Activated naive CD4-positive, alpha-beta T cell treated with anti-CD3 and anti-CD28 coated beads, Interleukin-2, amount 10 ng/mL, durations not matched to agents 7 days and 5 days (primary cell): ENCODE measurements around the gene NSUN4.

ENCODE experiments used
- CTCF ChIA-PET: fragments of 350-600 bp; sonication (Branson Sonifier 250); formaldehyde crosslinking; loops from one replicate; lab custom pipeline; 2021; ENCODE audit warnings: antibody characterized with exemption; lab: Charles Lee
- DNase-seq: peaks from one replicate; pipeline ENCODE4 v3.0.0-alpha.2; 2020
- H3K27ac Mint-ChIP-seq: one replicate; pipeline ENCODE4 v1.8.0; 2021; ENCODE audit warnings: mild to moderate bottlenecking, moderate library complexity, mixed read lengths
- H3K27me3 Mint-ChIP-seq: one replicate; pipeline ENCODE4 v1.8.0; 2021; ENCODE audit warnings: mild to moderate bottlenecking, mixed read lengths
- H3K36me3 Mint-ChIP-seq: one replicate; pipeline ENCODE4 v1.8.0; 2021; ENCODE audit warnings: mixed read lengths
- H3K4me1 Mint-ChIP-seq: one replicate; pipeline ENCODE4 v1.8.0; 2021; ENCODE audit warnings: mixed read lengths
- H3K4me3 Mint-ChIP-seq: one replicate; pipeline ENCODE4 v1.8.0; 2021; ENCODE audit warnings: mild to moderate bottlenecking, moderate library complexity, mixed read lengths
- H3K9me3 Mint-ChIP-seq: one replicate; pipeline ENCODE4 v1.8.0; 2021; ENCODE audit warnings: mixed read lengths

The NSUN4 gene

GRCh38 chr1:46400421-46400820 is 59.8 kb downstream of the NSUN4 start:
- no peaks in the 10 kb centered on the region for H3K9me3 Mint-ChIP-seq
- H3K36me3 Mint-ChIP-seq: no peaks in the 10 kb centered on the region
- CTCF ChIA-PET: interaction anchor here (0.6 to 1.6 kb wide), 3 partner anchors 10 to 281 kb away, joined by 3 to 4 read pairs (median 3); no protein-coding TSS in a partner anchor
- no peak for DNase-seq
- H3K27me3 Mint-ChIP-seq: peaks cover 17% of the 10 kb centered on the region
- no peaks in the 10 kb centered on the region for H3K4me1 Mint-ChIP-seq
- no peak overlapping the region for H3K4me3 Mint-ChIP-seq
- no peak overlapping the region for H3K27ac Mint-ChIP-seq

DNA sequence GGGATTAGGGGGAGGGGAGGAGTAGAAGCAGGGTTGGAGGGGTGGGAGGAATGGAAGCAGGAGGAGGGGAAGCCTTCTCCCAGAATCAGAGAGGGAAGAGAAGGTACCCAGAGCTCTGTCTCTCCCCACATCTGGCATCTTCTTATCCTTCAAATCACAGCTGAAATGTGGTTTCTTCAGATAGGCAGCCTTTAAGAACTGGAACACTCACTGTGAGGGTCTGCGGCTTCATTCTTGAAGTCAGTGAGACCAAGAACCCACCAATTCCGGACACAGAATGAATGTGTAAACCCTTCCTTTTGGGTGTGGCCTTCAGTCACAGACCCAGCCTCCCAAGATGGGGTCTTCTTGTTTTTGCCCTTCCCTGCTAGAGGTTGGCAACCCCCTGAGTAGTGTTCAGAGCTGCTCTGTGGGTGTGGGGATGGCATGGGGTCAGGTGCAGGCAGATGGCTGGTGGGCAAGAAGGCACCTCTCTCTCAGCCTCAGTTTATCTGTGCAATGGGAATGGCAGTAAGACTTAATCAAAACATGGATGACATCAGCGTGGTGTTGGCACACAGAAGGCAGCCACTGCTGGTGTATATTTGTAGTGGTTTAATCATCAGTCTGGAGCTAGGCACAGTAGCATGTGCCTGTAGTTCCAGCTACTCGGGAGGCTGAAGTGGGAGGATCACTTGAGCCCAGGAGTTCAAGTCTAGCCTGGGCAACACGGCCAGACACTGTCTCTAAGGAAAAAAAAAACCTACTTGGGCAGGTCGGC is 60.7 kb downstream of the NSUN4 start:
- CTCF ChIA-PET: no interaction called here
- peaks cover 12% of the 10 kb centered on the region for H3K27me3 Mint-ChIP-seq
- no peaks in the 10 kb centered on the region for H3K36me3 Mint-ChIP-seq
- no peak overlapping the region for H3K4me3 Mint-ChIP-seq
- H3K4me1 Mint-ChIP-seq: no peaks in the 10 kb centered on the region
- H3K9me3 Mint-ChIP-seq: no peaks in the 10 kb centered on the region
- no peak overlapping the region for H3K27ac Mint-ChIP-seq
- DNase-seq: no peak

DNA sequence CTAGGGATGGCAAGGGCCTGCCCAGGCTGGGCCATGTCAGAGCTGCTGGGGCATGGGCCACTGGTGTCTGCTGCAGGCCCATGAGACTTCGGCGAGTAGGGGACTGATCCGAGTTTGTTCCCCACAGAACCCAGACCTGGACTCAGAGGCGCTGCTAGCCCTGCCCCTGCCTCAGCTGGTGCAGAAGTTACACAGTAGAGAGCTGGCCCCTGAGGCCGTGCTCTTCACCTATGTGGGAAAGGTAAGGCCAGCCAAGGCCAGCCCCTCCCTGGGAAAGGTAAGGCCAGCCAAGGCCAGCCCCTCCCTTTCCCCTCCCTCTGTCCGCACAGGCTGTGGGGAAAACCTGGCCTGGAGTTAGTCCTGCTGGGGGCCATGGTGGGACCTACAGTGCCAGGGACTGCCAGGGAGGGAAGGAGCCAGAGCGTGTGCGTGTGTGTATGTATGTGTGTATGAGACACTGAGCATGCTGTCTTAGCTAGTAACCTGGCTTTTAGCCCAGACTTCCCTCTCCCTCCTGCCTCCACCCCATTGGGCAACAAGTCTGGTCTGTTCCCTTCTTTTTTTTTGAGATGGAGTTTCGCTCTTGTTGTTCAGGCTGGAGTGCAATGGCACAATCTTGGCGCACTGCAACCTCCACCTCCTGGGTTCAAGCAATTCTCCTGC is 61.5 kb downstream of the NSUN4 start:
- H3K27ac Mint-ChIP-seq: no peak overlapping the region
- CTCF ChIA-PET: interaction anchor here (0.6 to 1.0 kb wide), 3 partner anchors 16 to 120 kb away, joined by 4 to 5 read pairs (median 4); no protein-coding TSS in a partner anchor
- H3K4me1 Mint-ChIP-seq: no peaks in the 10 kb centered on the region
- peaks cover 7% of the 10 kb centered on the region for H3K27me3 Mint-ChIP-seq
- no peak overlapping the region for H3K4me3 Mint-ChIP-seq
- DNase-seq: no peak
- H3K9me3 Mint-ChIP-seq: no peaks in the 10 kb centered on the region
- no peaks in the 10 kb centered on the region for H3K36me3 Mint-ChIP-seq

DNA sequence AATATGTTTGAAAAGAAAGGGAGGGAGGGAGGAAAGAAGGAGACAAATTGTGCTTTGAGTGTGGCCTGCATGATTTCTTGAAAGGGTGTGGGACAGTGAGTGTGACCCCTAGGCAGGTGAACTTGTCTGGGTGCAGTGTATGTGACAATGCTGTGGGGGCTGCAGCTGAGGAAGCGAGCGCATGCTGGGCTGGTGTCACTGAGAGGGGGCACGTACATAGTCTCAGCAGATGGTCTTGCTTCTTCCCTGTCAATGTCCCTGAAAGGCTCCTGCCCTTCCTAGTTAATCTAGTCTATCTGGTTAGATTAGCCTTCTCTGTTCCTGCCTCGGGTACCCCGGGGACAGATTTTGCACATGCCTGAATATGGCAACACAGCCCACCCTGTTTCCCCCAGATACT is 63.3 kb downstream of the NSUN4 start:
- CTCF ChIA-PET: no interaction called here
- no peak overlapping the region for H3K27ac Mint-ChIP-seq
- no peaks in the 10 kb centered on the region for H3K36me3 Mint-ChIP-seq
- H3K4me3 Mint-ChIP-seq: no peak overlapping the region
- no peaks in the 10 kb centered on the region for H3K4me1 Mint-ChIP-seq
- peaks cover 4% of the 10 kb centered on the region for H3K27me3 Mint-ChIP-seq
- DNase-seq: no peak
- H3K9me3 Mint-ChIP-seq: no peaks in the 10 kb centered on the region

GRCh38 chr1:46404482-46405196 is 64.0 kb downstream of the NSUN4 start:
- DNase-seq: no peak
- Mint-ChIP-seq H3K4me1 (no peaks in the 10 kb centered on the region), H3K36me3 (no peaks in the 10 kb centered on the region), H3K4me3 (no peak overlapping the region), H3K27ac (no peak overlapping the region), H3K27me3 (no peaks in the 10 kb centered on the region), H3K9me3 (no peaks in the 10 kb centered on the region)
- CTCF ChIA-PET: interaction anchor here (0.8 to 1.7 kb wide), 3 partner anchors 35 to 773 kb away, joined by 3 to 7 read pairs (median 3); no protein-coding TSS in a partner anchor

DNA sequence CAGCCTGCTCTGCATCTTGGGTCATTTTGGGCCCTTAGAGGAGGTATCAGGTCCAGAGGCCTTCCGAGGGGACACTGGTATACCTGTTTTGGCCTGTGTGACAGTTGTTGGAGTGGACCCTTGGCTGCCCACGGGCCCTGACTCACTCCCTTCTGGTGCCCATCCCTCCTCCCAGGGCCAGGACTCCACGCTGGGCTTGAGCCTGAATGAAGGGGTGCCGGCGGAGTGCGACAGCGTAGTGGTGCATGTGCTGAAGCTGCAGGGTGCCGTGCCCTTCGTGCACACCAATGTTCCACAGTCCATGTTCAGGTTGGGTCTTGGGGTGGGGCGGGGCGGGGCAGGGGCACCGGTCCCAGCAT is 64.6 kb downstream of the NSUN4 start:
- no peaks in the 10 kb centered on the region for H3K4me1 Mint-ChIP-seq
- DNase-seq: no peak
- H3K9me3 Mint-ChIP-seq: no peaks in the 10 kb centered on the region
- H3K27me3 Mint-ChIP-seq: no peaks in the 10 kb centered on the region
- no peak overlapping the region for H3K4me3 Mint-ChIP-seq
- H3K36me3 Mint-ChIP-seq: no peaks in the 10 kb centered on the region
- H3K27ac Mint-ChIP-seq: no peak overlapping the region
- CTCF ChIA-PET: interaction anchor here (0.8 to 1.7 kb wide), 3 partner anchors 35 to 772 kb away, joined by 3 to 7 read pairs (median 3); no protein-coding TSS in a partner anchor

GRCh38 chr1:46405724-46406123 is 65.1 kb downstream of the NSUN4 start:
- Mint-ChIP-seq H3K4me3 (no peak overlapping the region), H3K9me3 (no peaks in the 10 kb centered on the region), H3K27me3 (no peaks in the 10 kb centered on the region), H3K27ac (no peak overlapping the region), H3K36me3 (no peaks in the 10 kb centered on the region), H3K4me1 (no peaks in the 10 kb centered on the region)
- CTCF ChIA-PET: interaction anchor here (0.8 to 1.7 kb wide), 3 partner anchors 34 to 772 kb away, joined by 3 to 7 read pairs (median 3); no protein-coding TSS in a partner anchor
- DNase-seq: no peak

GRCh38 chr1:46406881-46407608 is 66.4 kb downstream of the NSUN4 start:
- no peak overlapping the region for H3K4me3 Mint-ChIP-seq
- H3K36me3 Mint-ChIP-seq: no peaks in the 10 kb centered on the region
- CTCF ChIA-PET: interaction anchor here (0.7 to 1.7 kb wide), 6 partner anchors 11 to 318 kb away, joined by 3 to 7 read pairs (median 4); partner anchors contain the start of genes LRRC41 and UQCRH
- no peak for DNase-seq
- no peaks in the 10 kb centered on the region for H3K4me1 Mint-ChIP-seq
- H3K27me3 Mint-ChIP-seq: no peaks in the 10 kb centered on the region
- no peak overlapping the region for H3K27ac Mint-ChIP-seq
- no peaks in the 10 kb centered on the region for H3K9me3 Mint-ChIP-seq

- Mint-ChIP-seq H3K4me1 (no peaks in the 10 kb centered on the region), H3K36me3 (no peaks in the 10 kb centered on the region), H3K9me3 (no peaks in the 10 kb centered on the region), H3K27ac (no peak overlapping the region), H3K27me3 (no peaks in the 10 kb centered on the region), H3K4me3 (no peak overlapping the region)
- DNase-seq: no peak
- CTCF ChIA-PET: interaction anchor here (1.7 kb wide), 2 partner anchors 10 to 32 kb away, joined by 4 to 5 read pairs; no protein-coding TSS in a partner anchor
Measured at GRCh38 chr1:46407636-46408035, 67.0 kb downstream of the NSUN4 start.

DNA sequence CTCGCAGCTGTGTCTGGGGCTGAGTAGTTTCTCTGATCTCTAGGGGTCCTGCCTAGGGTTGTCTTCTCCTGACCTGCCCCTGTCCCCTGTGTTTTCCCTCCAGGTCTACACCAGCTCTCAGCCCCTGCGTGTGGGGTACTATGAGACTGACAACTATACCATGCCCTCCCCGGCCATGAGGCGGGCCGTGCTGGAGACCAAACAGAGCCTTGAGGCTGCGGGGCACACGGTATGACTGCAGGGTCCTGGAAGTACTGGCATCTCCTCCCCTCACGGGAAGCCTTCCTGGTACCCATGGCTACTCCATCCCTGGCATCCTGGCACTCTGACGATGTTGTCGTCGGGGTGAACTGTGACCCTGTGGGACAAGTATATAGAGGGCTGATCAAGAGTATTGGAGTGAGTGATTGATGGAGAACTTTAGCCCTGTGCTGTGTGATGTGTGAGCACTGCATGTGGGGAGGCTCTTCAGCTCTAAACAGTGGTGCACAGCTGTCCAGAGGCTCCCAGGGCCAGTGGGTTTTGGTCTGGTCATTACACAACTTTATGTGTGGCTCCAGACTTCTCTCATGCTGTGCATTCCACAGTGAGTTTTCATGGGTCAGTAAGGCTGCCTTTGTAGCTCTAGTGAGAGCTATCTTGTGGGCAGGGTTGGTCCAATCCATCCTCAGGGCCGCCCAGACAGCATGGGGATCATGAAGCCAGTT is 67.9 kb downstream of the NSUN4 start:
- H3K4me3 Mint-ChIP-seq: no peak overlapping the region
- CTCF ChIA-PET: interaction anchor here (1.6 to 2.7 kb wide), 4 partner anchors 31 to 127 kb away, joined by 3 to 9 read pairs (median 6); a partner anchor contains a TSS
- no peak for DNase-seq
- H3K36me3 Mint-ChIP-seq: no peaks in the 10 kb centered on the region
- no peaks in the 10 kb centered on the region for H3K4me1 Mint-ChIP-seq
- H3K27ac Mint-ChIP-seq: no peak overlapping the region
- H3K9me3 Mint-ChIP-seq: no peaks in the 10 kb centered on the region
- no peaks in the 10 kb centered on the region for H3K27me3 Mint-ChIP-seq

DNA sequence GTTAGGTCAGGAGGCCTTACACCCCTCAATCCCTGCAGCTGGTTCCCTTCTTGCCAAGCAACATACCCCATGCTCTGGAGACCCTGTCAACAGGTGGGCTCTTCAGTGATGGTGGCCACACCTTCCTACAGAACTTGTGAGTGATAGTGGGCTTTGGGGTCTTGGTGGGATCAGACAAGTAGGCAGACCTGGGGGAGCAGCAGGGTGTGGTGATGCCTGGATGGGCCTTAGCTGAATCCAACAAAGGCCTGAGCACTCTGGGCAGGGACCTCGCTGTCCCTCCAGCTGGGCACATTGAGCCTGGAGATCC is 68.4 kb downstream of the NSUN4 start:
- Mint-ChIP-seq H3K27me3 (no peaks in the 10 kb centered on the region), H3K9me3 (no peaks in the 10 kb centered on the region), H3K36me3 (no peaks in the 10 kb centered on the region), H3K27ac (no peak overlapping the region), H3K4me1 (no peaks in the 10 kb centered on the region), H3K4me3 (no peak overlapping the region)
- CTCF ChIA-PET: interaction anchor here (0.7 to 2.7 kb wide), 6 partner anchors 30 to 127 kb away, joined by 3 to 9 read pairs (median 6); a partner anchor contains a TSS
- no peak for DNase-seq

- Mint-ChIP-seq H3K4me3 (no peak overlapping the region), H3K36me3 (no peaks in the 10 kb centered on the region), H3K4me1 (no peaks in the 10 kb centered on the region), H3K9me3 (no peaks in the 10 kb centered on the region), H3K27me3 (no peaks in the 10 kb centered on the region), H3K27ac (no peak overlapping the region)
- CTCF ChIA-PET: interaction anchor here (1.4 to 2.7 kb wide), 6 partner anchors 10 to 125 kb away, joined by 3 to 9 read pairs (median 6); a partner anchor contains a TSS
- no peak for DNase-seq
Measured at GRCh38 chr1:46410156-46411009, 69.8 kb downstream of the NSUN4 start.
